Dedifferentiated amniotic fluid mesenchymal stem cell (primary cell): ENCODE results near the gene CIB4.
A peak's percentile ranks its signal among the peaks of the same experiment; 100 is the strongest.
"Not testable (repeated sequence)": the region's sequence is repeated elsewhere in the genome, so short reads cannot be mapped to it uniquely, and the experiment has no call there.

ENCODE experiments used
- DNase-seq: peaks from one replicate; pipeline ENCODE4 v3.0.0-alpha.2; 2016; ENCODE audit errors: extremely low spot score

CIB4 gene

GRCh38 chr2:26666671-26667070 is 25.5 kb upstream of the CIB4 start:
- DNase-seq: no peak

- DNase-seq: not testable (repeated sequence)
These were observed 24.1 kb upstream of the CIB4 start for GRCh38 chr2:26665296-26665695.

- DNase-seq: no peak
These were observed 19.3 kb upstream of the CIB4 start for GRCh38 chr2:26660363-26660962.

GRCh38 chr2:26658691-26659346 is 17.7 kb upstream of the CIB4 start:
- no peak for DNase-seq

DNA sequence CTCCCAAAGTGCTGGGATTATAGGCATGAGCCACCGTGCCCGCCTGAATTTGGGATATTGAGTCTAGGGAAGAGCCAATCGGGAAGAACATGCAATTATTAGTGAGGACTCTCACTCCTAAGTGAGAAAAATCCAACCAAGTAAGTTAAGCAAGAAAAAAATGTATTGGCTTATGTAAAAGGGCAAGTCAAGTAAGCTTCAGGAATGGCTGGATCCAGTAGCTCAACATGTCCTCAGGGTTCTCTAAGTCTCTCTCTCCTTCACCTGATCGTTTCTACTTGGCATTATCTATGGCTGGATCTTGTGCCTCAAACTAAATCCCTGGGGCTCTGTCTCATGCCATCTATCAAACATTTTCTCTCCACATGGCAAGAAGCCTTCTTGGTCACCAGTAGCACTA is 16.1 kb upstream of the CIB4 start:
- no peak for DNase-seq

GRCh38 chr2:26655611-26656195 is 14.5 kb upstream of the CIB4 start:
- no peak for DNase-seq

DNA sequence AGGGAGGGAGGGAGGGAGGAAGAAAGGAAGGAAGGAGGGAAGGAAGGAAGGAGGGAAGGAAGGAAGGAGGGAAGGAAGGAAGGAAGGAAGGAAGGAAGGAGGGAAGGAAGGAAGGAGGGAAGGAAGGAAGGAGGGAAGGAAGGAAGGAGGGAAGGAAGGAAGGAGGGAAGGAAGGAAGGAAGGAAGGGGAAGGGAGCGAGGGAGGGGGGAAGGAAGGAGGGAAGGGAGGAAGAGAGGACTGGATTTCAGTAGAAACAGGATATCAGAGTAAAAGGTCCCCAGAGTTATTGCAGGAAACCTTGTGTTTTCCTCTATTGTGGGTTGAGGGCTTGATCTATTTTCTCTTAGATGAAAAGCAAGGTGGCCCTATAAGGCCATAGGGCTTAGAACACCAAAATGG is 14.0 kb upstream of the CIB4 start:
- not testable (repeated sequence) for DNase-seq

DNA sequence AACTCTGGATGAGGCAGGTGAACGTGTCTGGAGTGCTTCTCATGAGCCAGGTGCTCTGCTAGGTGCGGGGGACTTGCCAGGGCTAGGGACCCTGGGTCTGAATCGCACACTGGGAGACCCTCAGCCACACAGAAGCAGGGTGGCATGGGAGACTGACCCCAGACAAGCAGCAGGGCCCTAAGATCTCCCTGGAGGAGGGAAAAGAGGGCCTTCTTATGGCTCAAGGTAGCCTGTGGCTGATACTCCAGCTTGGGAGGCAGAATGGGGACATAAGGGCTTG is 12.8 kb upstream of the CIB4 start:
- no peak for DNase-seq

GRCh38 chr2:26653207-26654060 is 12.3 kb upstream of the CIB4 start:
- DNase-seq: no peak

- DNase-seq: peak; percentile 72
These were observed 11.3 kb upstream of the CIB4 start for GRCh38 chr2:26652361-26653041.

DNA sequence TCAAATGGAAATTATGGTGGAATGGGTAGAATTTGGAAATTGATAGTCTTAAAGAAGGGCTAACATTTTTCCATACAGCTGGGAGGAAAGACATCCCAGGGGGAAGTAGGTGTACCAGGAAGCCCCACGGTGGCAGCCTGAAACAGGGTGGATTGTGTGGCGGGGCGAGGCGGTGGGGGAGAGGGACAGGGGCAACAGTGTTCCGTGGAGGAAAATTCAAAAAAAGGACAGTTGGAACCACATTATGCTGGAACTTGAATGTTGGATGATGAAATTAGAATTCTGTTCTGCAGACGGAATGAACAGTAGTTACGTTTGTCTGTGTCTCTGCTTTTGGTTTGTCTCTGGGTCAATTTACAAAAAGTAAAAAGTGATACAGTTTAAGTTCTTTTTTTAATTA is 10.6 kb upstream of the CIB4 start:
- no peak for DNase-seq

- no peak for DNase-seq
These were observed 10.3 kb upstream of the CIB4 start for GRCh38 chr2:26651470-26651771.

DNA sequence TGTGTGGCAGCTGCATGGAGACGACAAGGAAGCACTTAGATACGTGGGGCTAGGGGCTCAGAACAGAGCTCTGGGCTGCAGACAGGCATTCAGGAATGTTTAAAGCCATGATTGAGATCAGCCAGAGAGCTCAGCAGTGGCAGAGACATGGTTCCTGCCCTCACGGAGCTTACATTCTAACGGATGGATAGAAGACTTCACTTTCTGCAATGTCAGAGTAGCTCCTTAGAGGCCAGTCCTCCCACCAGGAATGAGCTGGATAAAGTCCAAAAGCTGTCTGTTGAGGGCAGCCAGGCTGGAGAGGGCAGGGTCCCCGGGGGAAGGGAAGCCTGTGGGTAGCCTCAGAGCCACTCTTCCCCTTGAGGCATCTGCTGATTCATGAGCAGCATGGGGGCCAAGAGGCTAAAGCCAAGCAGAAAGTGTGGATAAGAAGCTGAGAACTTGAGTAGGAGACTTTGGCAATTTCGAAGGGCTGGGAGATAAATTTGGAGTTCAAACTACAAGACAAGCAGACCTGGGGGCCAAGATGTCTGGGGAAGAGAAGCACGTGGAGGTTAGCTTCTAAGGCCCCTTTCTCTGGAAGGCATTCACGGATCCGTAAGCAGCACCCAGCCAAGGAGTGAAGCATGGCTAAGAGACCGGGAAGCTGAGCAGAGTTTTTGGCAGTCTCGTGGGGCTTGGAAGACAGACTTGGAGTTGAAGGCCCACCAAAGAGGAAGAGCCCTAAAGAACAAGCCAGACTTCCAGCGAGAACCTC is 9.7 kb upstream of the CIB4 start:
- DNase-seq: no peak

DNA sequence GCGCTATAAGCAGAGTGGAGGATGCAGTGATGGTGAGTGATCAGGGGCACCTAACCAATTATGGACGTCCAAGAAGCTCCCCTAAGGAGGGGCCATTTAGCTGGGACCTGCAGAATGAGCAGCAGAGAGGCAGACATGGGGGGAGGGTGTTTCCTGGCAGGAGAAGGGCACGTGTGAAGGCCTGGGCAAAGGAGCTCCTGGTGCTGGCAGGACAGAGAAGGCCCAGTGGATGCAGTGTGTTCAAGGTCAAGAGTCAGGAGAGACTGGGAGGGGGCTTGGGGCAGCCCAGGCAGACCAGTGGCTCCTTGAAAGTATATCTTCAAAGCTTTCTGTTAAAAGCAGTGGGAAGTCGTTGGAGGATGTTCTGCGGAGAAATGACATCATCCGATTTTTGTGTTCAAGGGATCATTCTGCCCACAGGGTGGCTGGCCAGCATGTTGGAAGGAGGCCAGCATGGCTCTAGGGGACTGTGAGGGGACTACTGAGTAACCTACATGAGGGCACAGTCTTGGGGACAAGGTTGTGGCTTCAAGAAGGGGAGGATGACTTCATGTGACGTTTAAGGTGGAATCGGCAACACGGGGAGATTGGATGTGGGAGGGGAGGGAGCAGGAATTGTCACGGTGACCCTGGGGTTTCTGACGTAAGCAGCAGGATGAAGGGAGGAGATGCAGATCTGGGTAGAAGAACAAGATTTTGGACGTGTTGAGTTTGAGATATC is 9.0 kb upstream of the CIB4 start:
- DNase-seq: no peak

GRCh38 chr2:26649322-26649721 is 8.2 kb upstream of the CIB4 start:
- DNase-seq: no peak

DNA sequence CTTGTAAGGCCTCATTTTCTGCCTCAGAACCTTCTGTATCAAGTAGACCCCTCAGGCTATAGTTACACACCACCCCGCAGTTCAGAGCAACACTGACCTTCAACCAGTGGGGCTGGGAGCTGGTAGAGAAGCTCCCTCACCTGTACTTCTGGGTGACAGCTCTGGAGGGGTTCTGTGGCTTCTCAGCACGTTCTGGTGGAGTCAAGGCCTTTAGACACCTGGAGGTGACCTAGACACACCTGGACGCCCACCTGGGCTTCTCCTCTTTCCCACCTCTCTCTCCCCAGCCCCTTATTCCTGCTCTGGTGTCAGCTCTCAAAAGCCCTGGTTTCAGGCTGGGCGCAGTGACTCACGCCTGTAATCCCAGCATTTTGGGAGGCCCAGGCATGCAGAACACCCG is 7.3 kb upstream of the CIB4 start:
- no peak for DNase-seq

GRCh38 chr2:26647981-26648380 is 6.8 kb upstream of the CIB4 start:
- DNase-seq: no peak

GRCh38 chr2:26646986-26647672 is 6.0 kb upstream of the CIB4 start:
- DNase-seq: no peak

DNA sequence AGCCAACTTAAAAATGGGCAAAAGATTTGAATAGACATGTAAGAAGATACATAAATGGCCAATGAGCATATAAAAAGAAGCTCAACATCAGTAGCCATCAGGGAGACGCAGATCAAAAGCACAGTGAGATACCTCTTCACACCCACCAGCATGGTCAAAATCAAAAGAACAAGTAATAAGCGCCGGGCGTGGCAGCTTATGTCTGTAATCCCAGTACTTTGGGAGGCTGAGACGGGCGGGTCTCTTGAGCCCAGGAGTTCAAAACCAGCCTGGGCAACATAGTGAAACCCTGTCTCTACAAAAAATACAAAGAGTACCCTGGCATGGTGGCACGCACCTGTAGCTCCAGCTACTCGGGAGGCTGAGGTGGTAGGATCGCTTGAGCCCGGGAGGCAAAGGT is 4.6 kb upstream of the CIB4 start:
- DNase-seq: no peak

- no peak for DNase-seq
These were observed 3.1 kb upstream of the CIB4 start for GRCh38 chr2:26644188-26644835.
